ENCODE measurements around the gene NUFIP2.

GRCh38 chr17:29240477-29240876 lies 53.5 kb downstream of the NUFIP2 start:
- no peak for TF ChIP-seq CTCF (IDR thresholded peaks at IDR 0.05)
- TF ChIP-seq POLR2A (IDR thresholded peaks at IDR 0.05), result no peak
- TF ChIP-seq POLR2AphosphoS5 (IDR thresholded peaks at IDR 0.05), result no peak

All from upper lobe of left lung (tissue), 4 donors.